ENCODE results near the gene ADRB2.
A peak's percentile ranks its signal among the peaks of the same experiment; 100 is the strongest.
"Not testable (repeated sequence)": the region's sequence is repeated elsewhere in the genome, so short reads cannot be mapped to it uniquely, and the experiment has no call there.

ADRB2 gene

GRCh38 chr5:148826053-148826738, at the start of gene ADRB2:
ADRB2 (plus strand) TSS chr5:148826611; CDS start chr5:148826832, 221 bp downstream.
- DNase-seq: peak; percentile 86 to 91

GRCh38 chr5:148776780-148777179, 49.6 kb upstream of the ADRB2 start:
- DNase-seq: peak; percentile 47 to 64

- peak; percentile 47 to 61 for DNase-seq
Observed at GRCh38 chr5:148778882-148779281, 47.5 kb upstream of the ADRB2 start.

DNA sequence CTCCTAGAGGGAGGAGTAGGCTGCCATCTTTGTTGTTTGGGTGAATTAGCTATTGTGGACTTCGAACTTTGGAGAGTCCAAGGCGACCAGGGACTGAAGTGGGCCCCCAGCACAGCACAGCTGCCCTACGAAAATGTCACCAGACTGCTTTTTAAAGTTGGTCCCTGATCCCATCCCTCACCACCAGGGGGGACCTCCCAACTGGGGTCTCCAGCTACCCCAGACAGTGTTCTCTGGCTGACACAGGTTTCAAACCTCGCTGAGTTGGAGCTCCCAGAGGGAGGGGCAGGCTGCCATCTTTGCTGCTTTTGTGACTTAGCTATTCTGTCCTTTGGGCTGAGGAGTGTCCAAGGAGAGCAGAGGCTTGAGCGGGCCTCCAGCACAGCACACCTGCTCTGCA, 45.7 kb upstream of the ADRB2 start:
- DNase-seq: no peak

DNA sequence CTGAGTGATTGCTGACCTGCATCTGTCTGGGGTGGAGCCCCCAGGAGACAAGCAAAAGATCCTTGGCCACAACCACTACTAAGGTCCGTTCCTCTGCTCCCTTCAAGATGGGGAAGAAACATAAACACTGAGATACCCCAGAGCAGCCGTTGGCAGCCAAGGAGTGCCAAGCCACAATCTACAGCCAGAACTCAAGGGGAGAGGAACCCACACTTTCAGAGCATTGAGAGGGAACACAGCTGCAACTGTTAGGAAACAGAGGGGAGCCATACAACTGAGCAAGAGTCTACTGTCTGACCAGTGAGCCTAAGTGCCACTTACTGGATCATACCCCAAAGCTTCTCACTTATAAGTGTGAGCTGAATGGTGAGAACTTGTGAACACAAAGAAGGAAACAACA, 44.6 kb upstream of the ADRB2 start:
- peak; percentile 56 to 60 for DNase-seq

GRCh38 chr5:148785223-148785622, 41.2 kb upstream of the ADRB2 start:
- DNase-seq: no peak

- no peak for DNase-seq
Observed at GRCh38 chr5:148786456-148786855, 40.0 kb upstream of the ADRB2 start.

DNA sequence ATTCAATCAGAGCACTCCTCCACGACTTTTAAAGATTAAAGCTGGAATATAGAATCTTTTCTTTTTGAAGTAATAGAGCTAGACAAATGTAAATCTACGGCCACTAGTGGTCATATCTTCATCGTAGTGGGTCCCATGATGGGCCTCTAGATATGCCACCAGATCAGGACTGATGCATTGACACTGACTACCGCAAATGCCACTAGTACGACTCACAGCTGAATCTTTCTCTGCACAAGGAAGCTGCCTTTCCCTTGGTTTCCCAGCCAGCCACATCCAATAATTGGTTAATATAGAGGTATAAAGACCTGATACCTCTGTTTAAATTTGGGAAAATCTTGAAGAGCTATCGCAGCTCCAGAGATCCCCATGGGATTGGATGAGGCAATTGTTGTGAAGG, 37.8 kb upstream of the ADRB2 start:
- DNase-seq: no peak

- DNase-seq: no peak
Observed at GRCh38 chr5:148790545-148791333, 35.7 kb upstream of the ADRB2 start.

DNA sequence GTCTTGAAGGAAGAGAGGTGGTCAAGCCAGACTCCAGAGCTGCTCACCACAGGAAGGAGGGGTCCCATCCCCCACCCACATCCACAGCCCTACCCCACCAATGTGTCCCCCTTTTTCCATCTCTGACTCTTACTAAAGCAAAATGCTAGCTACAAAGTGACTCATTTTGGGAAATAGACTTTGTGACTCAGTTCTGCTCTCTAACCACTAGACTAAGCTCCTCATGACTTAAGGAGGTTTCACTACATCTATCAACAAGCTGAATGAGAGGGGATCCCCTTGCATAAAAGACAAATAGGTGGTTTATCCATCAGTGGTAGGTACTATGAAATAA, 35.1 kb upstream of the ADRB2 start:
- DNase-seq: no peak

GRCh38 chr5:148791696-148792095, 34.7 kb upstream of the ADRB2 start:
- no peak for DNase-seq

DNA sequence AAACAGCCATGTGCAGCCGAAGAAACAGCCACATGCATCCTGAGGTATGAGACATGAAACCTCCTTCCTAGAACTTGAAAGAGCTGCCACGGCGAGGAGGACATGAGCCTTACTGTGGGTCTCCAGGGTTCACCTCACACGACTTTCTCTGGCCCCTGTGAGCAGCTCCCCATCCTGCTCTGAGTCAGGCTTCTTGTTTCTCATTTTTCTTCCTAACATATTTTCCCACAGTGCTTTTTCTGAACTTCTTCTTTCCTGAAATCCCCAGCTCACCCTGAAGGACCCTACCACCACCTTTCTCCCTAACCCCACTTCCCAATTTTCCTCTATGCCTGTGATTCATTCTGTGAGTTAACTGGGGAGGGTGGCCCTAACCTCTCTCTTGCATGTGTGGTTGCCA, 33.7 kb upstream of the ADRB2 start:
- peak in 1 of 2 experiments; percentile 24 for DNase-seq

DNA sequence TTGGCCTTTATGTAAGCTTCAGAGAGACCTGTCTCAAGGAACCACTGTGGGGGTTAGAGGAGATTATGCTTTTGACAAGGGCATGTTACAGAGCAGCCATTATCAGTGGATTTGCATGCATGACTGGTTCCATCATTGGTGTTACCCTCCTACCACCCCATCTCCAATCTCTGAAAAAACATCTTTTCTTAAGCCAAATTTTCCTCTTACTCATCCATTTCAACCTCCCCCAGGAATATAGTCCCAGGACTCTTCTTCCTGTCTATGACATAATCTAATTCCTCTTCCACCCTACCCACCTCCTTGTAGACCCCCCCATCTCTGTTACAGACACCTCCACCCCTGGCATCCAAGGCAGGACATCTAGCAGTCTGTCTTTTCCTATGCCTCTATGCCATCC, 33.1 kb upstream of the ADRB2 start:
- no peak for DNase-seq

DNA sequence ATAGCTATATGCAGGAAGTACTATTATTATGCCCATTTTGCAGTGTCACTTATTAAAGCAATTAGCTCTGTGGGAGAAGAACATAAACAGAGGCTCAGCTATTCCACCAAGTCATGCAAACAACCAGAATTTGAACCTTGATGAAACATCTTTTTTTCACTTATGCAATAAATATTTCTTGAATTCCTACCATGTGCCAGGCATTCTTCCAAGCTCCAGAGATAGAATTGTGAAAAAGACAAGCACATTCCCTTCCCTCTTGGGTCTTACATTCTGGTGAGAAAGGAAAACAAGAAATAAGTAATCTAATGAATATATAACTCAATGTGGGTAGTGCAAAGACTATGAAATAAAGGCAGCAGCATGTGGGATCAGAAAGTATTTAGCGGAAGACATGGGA, 32.1 kb upstream of the ADRB2 start:
- no peak for DNase-seq

DNA sequence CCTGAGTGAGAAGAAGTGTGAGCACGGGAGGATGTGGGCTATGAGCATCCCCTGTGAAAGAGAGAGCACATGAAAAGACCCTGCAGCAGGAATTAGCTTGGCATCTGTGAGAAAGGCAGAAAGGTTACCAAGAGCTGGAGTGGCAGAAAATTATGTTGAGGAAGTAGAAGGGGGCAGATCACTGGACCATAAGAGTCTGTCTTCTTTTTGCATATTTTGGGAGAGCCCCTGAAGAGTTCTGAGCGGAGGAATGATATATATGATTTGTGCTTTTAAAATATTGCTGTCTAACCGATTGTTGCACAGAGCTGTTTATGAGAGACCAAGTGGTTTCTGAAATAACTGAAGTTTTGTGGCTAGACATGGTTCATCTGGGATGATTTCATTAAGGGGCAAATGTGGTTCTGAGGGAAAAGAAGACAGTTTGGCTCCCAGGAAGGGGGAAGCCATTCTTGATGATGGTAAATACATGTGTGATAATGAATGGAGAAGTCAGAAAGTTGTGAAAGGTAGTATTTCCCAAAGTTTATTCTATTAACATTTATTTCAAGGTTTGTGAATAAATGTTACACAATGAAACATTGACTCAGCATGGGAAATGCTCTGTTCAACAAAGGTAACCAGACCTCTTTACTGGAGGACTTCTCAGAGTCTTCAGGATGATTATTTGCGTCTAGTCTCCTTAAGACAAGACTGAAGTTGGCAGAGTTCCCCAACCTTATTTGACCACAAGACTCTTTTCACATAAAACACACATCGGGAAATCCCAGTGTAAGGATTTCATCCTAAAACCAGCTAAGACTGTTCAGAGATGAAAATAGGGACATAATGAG, 31.5 kb upstream of the ADRB2 start:
- DNase-seq: peak; percentile 57 to 69

DNA sequence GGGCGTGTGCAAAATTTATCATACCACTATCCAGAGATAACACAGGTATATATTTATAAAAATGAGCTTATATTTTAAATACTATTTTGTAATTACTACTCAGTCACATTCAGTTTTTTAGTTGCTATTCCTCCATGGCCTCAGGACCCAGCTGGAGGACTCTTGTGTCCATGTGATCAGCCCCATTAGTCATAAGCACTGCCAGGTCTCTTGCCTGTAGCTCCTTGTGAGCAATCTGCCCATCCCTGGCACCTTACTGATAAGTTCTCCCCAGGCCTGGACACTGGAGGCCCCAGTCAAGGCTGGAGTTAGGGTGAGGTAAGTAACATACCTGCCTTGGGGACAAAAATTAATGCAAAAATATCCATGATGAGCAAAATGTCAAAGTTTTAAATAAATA, 29.5 kb upstream of the ADRB2 start:
- no peak for DNase-seq

DNA sequence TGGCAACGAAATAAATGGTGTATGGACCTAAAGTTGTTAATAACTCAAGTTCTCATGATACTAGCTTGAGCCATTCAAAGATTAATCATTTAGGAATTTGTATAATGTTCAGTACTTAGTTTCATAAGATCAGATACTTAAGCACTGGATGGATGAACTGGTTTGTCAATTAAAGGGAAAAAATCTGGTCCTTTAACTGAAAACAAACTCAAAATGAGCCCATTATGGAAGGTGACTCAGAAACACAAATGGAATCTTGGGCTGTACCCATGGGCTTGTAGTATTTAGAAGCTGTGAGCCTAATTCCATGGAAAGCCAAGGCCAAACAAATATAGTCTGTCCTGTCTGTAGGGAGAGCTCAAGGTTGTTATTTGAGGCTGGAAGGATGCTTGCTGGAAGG, 27.6 kb upstream of the ADRB2 start:
- no peak for DNase-seq

DNA sequence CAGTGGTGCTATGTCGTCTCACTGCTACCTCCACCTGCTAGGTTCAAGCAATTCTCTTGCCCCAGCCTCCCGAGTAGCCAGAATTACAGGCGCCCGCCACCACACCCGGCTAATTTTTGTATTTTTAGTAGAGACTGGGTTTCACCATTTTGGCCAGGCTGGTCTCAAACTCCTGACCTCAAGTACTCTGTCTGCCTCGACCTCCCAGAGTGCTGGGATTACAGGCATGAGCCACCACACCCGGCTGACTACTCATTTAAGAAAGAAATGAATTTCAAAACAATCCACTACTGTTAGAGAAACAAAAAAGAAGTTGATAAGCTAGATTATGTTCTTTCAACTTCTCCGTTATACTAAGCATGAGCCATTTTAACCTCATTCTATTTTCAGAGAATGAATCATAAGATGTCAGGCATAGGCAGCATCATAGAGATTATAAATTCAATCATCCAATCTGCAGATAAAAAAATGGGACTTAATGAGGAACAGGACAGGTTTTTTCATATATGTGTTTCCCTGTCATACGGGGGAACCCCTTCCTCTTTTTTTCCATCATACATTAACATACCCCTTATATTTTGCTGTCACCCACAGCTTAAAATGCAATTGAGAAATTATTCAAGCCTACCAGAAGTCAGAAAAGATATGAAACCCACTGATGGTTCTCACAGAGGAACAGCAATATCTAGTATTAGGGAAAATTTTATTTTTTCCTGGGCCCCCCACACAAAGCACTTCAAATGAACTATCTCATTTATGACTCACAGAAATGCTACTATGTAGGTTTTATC, 26.5 kb upstream of the ADRB2 start:
- DNase-seq: no peak

DNA sequence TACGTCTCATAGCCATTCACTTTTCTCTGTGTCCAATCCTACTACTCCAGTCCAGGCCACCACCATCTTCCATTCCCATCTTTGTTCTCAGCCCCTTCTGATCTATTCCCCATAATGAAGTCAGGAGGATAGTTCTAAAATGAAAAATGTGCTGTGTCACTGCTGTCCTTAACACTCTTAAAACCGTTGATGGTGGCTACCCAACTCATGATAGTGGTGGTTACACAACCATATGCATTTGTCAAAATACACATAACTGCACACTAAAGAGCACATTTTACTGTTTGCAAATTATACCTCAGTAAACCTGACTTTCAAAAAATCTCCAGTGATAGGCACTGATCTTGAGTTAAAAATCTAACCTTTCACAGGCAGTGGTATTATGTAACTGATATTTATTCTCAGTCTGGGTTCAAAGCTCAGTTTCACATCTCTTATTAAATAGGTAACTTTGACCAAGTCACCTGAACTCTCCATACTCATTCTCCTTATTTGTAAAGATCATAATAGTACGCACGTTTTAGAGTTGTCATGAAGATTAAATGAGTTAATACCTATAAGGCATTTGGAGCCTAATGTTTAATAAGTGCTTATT, 24.6 kb upstream of the ADRB2 start:
- no peak for DNase-seq

DNA sequence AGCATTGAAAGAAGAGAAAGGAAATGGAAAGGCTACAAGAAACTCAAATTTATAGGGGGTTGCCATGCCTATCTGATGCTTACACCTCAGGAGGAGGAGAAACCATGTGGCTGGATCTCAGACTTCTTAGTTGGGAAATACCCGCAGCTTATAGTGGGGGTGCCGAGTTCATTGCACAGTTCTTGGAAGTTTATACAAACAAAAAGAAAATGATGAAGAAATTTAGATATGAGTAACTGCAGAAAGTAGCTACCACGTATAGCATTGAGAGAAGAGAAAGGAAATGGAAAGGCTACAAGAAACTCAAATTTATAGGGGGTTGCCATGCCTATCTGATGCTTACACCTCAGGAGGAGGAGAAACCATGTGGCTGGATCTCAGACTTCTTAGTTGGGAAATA, 23.0 kb upstream of the ADRB2 start:
- DNase-seq: not testable (repeated sequence)

DNA sequence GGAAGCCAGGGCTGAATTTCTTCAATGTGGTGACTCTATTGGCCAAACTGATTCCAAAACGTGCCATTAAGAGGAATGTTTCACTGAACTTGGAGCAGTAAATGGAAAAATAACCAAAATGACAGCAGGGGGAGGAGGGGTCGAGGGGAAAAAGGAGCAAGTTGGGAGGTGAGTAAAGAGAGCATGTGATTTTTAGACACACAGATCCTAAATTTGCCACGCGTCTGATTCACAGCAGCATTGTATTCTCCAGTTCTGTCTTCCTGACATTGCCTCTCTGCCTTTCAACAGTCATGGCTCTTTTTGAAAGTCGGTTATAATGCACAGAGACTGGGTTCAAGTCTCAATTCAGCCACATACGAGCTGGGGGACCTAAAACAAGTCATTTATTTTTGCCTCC, 22.0 kb upstream of the ADRB2 start:
- DNase-seq: no peak
